Adrenal gland (tissue), 5 donors: Measurements from ENCODE around the gene AVL9.

Source experiments
- POLR2A ChIP-seq, 2 donors: fragments of 450-650 bp; IDR thresholded peaks; one replicate each; pipeline ENCODE4 v1.6.1; 2017; ENCODE audit warnings: antibody characterized with exemption in 2 of 2, mild to moderate bottlenecking in 2 of 2, moderate library complexity in 1 of 2
- TF ChIP-seq, protein P1 (sequence below), 6 experiments: fragments of 450-650 bp in 4 of 6; fragments of 200-600 bp in 2 of 6; sonication (generic) in 1 of 6; IDR thresholded peaks; 1 replicate in 5 of 6; 2 replicates in 1 of 6; pipeline versions ENCODE4 v1.5.1 to v1.8.0; 2016 to 2021; ENCODE audit warnings: antibody characterized with exemption in 6 of 6, mild to moderate bottlenecking in 2 of 6, moderate library complexity in 1 of 6
- donor health status: DM: no; HTN: no; CAD: no.

GRCh38 chr7:32506266-32507054 is 11.2 kb downstream of the AVL9 start:
- TF ChIP-seq POLR2A (IDR thresholded peaks at IDR 0.05) = no peak
- TF ChIP-seq, protein P1, sequence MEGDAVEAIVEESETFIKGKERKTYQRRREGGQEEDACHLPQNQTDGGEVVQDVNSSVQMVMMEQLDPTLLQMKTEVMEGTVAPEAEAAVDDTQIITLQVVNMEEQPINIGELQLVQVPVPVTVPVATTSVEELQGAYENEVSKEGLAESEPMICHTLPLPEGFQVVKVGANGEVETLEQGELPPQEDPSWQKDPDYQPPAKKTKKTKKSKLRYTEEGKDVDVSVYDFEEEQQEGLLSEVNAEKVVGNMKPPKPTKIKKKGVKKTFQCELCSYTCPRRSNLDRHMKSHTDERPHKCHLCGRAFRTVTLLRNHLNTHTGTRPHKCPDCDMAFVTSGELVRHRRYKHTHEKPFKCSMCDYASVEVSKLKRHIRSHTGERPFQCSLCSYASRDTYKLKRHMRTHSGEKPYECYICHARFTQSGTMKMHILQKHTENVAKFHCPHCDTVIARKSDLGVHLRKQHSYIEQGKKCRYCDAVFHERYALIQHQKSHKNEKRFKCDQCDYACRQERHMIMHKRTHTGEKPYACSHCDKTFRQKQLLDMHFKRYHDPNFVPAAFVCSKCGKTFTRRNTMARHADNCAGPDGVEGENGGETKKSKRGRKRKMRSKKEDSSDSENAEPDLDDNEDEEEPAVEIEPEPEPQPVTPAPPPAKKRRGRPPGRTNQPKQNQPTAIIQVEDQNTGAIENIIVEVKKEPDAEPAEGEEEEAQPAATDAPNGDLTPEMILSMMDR (IDR thresholded peaks at IDR 0.05) = no peak
